ENCODE results near the gene AKAP1. TPM values are rescaled to one million over a fixed set of nuclear protein-coding genes. Genes with fewer than 3 reads are reported as not detected.

AKAP1 gene
- total and polyA plus RNA-seq, 4 donors: 31.3 to 58.5 (median 39.8) TPM

DNA sequence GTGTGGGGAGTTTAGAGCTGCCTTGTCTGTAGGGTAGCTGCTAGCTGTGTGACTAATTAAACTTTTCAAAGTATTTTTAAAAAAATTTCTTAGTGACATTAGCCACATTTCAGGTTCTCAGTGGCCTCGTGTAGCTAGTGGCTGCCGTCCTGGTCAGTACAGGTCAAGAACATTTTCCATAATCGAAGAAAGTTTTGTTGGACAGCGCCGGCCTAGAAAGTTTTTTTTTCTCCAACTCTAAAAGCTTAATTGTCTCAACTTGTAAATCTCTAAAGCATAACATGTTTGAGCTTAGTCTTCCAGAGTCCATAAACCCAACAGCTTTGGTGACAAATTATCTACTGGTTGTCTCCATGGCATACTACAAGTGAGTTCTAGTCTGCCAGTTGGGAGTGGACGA is 4.3 kb downstream of the AKAP1 start (continued):
- TF ChIP-seq, protein P1, sequence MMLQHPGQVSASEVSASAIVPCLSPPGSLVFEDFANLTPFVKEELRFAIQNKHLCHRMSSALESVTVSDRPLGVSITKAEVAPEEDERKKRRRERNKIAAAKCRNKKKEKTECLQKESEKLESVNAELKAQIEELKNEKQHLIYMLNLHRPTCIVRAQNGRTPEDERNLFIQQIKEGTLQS (IDR thresholded peaks at IDR 0.05): no peak
- TF ChIP-seq GABPA (IDR thresholded peaks at IDR 0.05 in 1 of 2, conservative IDR thresholded peaks at IDR 0.05 in 1 of 2) (no peak), TAF1 (conservative IDR thresholded peaks at IDR 0.05) (no peak), HNF4A (conservative IDR thresholded peaks at IDR 0.05) (no peak), NR2F2 (IDR thresholded peaks at IDR 0.05) (no peak)

DNA sequence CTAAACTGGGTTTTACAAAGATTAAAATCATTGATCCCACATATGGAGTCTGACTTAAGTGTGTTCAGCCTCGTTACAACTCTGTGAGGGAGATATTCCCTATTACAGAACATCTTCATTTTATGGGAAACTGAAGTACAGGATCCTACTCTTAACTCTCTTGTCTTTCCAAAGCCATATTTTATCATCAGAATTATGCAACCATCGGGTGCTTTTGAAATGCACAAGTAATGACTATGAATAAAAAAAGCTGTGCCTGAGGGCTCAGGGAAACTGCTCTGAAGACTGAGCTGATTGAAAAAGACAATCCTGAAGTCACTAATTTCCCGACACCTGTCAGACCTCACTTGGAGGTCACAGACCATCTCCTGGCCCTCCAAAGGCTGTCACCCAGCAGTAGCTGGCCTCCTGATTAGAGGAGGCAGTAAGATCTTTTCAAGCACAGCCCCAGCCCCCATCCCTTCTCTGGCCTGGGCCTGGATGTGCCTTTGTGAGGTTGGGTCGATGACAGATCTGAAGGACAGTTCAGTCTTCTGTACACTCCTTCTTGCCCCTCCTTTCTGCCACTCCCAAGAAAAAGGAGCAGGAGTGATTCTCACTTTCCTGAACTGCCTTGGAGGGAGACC is 5.6 kb downstream of the AKAP1 start:
- TF ChIP-seq FOXA2 (IDR thresholded peaks at IDR 0.05) (no peak), GABPA (IDR thresholded peaks at IDR 0.05 in 1 of 2, conservative IDR thresholded peaks at IDR 0.05 in 1 of 2) (no peak), HNF4A (conservative IDR thresholded peaks at IDR 0.05) (no peak), TAF1 (conservative IDR thresholded peaks at IDR 0.05) (no peak), YY1 (IDR thresholded peaks at IDR 0.05) (no peak)
- TF ChIP-seq, protein P2, sequence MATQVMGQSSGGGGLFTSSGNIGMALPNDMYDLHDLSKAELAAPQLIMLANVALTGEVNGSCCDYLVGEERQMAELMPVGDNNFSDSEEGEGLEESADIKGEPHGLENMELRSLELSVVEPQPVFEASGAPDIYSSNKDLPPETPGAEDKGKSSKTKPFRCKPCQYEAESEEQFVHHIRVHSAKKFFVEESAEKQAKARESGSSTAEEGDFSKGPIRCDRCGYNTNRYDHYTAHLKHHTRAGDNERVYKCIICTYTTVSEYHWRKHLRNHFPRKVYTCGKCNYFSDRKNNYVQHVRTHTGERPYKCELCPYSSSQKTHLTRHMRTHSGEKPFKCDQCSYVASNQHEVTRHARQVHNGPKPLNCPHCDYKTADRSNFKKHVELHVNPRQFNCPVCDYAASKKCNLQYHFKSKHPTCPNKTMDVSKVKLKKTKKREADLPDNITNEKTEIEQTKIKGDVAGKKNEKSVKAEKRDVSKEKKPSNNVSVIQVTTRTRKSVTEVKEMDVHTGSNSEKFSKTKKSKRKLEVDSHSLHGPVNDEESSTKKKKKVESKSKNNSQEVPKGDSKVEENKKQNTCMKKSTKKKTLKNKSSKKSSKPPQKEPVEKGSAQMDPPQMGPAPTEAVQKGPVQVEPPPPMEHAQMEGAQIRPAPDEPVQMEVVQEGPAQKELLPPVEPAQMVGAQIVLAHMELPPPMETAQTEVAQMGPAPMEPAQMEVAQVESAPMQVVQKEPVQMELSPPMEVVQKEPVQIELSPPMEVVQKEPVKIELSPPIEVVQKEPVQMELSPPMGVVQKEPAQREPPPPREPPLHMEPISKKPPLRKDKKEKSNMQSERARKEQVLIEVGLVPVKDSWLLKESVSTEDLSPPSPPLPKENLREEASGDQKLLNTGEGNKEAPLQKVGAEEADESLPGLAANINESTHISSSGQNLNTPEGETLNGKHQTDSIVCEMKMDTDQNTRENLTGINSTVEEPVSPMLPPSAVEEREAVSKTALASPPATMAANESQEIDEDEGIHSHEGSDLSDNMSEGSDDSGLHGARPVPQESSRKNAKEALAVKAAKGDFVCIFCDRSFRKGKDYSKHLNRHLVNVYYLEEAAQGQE (IDR thresholded peaks at IDR 0.05): no peak
- TF ChIP-seq, protein P3, sequence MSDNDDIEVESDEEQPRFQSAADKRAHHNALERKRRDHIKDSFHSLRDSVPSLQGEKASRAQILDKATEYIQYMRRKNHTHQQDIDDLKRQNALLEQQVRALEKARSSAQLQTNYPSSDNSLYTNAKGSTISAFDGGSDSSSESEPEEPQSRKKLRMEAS (IDR thresholded peaks at IDR 0.05): no peak
- Histone ChIP-seq H3K27me3 (ENCODE audit: control insufficient read depth in 4 of 4, insufficient read depth in 4 of 4, low read length in 3 of 4) (no peaks in the 10 kb centered on the region), H3K9ac (ENCODE audit: low read depth in 1 of 2, low read length in 2 of 2) (no peak overlapping the region), H3K4me3 (ENCODE audit: low read depth in 1 of 3, low read length in 3 of 3) (no peak overlapping the region), H3K9me3 (ENCODE audit: control insufficient read depth in 4 of 4, low read length in 3 of 4) (no peaks in the 10 kb centered on the region), H3K4me1 (ENCODE audit: control insufficient read depth in 4 of 4, insufficient read depth in 4 of 4, low read length in 3 of 4) (peaks cover 26 to 81% (median 68%) of the 10 kb centered on the region in 4 donors), H3K27ac (ENCODE audit: low read depth in 1 of 2, low read length in 2 of 2) (peak overlapping the region; percentile 41 to 44), H3K36me3 (ENCODE audit: control insufficient read depth in 4 of 4, insufficient read depth in 3 of 4, low read depth in 1 of 4, low read length in 3 of 4) (no peaks in the 10 kb centered on the region)
- DNase-seq (ENCODE audit: low spot score): no peak
- 51% methylated on average over 4 of the region's 4 CpGs for WGBS

DNA sequence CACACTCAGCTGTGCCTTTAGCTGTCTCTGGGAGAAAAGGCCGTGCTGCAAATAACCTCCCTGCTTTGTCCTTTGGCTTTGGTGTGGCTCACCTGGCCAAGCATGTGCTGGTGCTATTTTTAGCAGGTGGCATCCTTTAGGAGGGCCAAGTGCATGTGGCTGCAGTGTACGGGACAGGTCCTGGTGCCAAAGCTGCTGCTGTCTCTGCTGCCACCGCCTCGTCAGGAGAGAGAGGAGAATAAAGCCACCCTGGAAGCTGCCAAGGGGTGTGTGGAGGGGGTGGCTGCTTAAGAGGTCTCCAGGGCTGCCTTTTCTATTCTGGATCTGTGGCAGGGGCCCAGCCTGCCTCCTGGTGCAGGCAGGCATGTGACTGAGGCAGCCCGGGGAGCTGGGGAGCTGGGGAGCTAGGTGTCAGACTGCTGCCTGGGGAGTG is 6.2 kb downstream of the AKAP1 start:
- Histone ChIP-seq H3K36me3 (ENCODE audit: control insufficient read depth in 4 of 4, insufficient read depth in 3 of 4, low read depth in 1 of 4, low read length in 3 of 4) (no peaks in the 10 kb centered on the region), H3K27ac (ENCODE audit: low read depth in 1 of 2, low read length in 2 of 2) (peak overlapping the region; percentile 41 to 44), H3K4me3 (ENCODE audit: low read depth in 1 of 3, low read length in 3 of 3) (no peak overlapping the region), H3K9ac (ENCODE audit: low read depth in 1 of 2, low read length in 2 of 2) (no peak overlapping the region), H3K4me1 (ENCODE audit: control insufficient read depth in 4 of 4, insufficient read depth in 4 of 4, low read length in 3 of 4) (peaks cover 28 to 80% (median 71%) of the 10 kb centered on the region in 4 donors), H3K9me3 (ENCODE audit: control insufficient read depth in 4 of 4, low read length in 3 of 4) (no peaks in the 10 kb centered on the region), H3K27me3 (ENCODE audit: control insufficient read depth in 4 of 4, insufficient read depth in 4 of 4, low read length in 3 of 4) (no peaks in the 10 kb centered on the region)
- TF ChIP-seq, protein P1 (IDR thresholded peaks at IDR 0.05): no peak
- peak; percentile 8 for TF ChIP-seq SP1 (IDR thresholded peaks at IDR 0.05)
- no peak for TF ChIP-seq FOXA2 (IDR thresholded peaks at IDR 0.05)
- TF ChIP-seq HNF4A (conservative IDR thresholded peaks at IDR 0.05): peak; percentile 43 to 58
- TF ChIP-seq RXRA (IDR thresholded peaks at IDR 0.05): peak; percentile 45 to 61
- TF ChIP-seq JUND (IDR thresholded peaks at IDR 0.05): no peak
- TF ChIP-seq, protein P3 (IDR thresholded peaks at IDR 0.05): peak; percentile 70
- peak in 1 of 2 donors; percentile 6 for TF ChIP-seq RAD21 (IDR thresholded peaks at IDR 0.05)
- TF ChIP-seq, protein P2 (IDR thresholded peaks at IDR 0.05): no peak
- TF ChIP-seq HNF4G (IDR thresholded peaks at IDR 0.05): no peak
- 34% methylated on average over 5 of the region's 5 CpGs for WGBS
- no peak for DNase-seq (ENCODE audit: low spot score)
